HG03571 (cell line): Measurements from ENCODE around the gene ENTPD2.
"Not testable (repeated sequence)": the region's sequence is repeated elsewhere in the genome, so short reads cannot be mapped to it uniquely, and the experiment has no call there.

Experiments used
- ATAC-seq: cut with Tn5 transposase; IDR thresholded peaks from one replicate; pipeline ENCODE4 v1.9.1; 2021; ENCODE audit not compliant: unreplicated experiment

Gene ENTPD2

DNA sequence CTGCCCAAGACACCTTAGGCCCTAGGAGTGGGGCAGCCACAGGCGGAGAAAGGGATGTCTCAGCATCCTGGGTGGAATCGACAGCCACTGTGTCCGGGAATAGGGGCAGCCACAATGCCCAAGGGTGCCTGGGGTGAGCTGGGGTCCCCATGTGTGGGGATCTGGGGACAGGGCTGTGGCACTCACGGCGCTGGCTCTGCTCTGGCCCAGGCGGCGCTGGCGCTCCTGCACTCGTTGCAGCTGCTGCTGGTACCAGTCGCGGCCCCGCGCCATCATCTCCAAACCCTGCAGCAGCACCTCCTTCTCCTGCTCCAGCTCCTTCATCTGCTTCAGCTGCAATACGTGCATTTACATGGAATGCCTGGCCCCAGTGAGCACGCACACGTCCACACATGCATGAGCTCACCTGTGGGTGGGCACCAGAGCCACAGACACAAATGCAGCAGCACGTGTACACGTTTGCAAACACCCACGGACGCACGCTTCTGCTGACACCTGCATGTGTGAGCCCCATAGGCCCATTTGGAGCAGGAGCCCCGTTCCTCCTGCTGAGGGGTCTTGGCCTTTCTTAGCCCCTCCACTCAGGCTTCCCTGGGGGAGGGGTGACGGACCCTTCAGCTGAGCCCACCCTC lies 11.6 kb upstream of the ENTPD2 start:
- ATAC-seq, result no peak

DNA sequence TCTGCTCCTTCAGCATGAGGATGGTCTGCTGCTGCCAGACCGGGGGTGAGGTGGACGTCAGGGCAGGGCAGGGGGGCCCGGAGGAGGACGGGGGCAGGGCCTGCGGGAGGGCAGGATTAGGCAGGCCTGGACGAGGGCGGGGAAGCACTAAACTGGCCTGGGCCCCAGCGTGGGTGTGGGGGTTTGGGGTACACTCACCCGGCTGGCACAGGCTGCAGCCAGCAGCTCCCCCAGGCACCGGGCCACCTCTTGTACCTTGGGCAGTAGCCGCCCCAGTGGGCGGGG lies 11.0 kb upstream of the ENTPD2 start:
- no peak for ATAC-seq

DNA sequence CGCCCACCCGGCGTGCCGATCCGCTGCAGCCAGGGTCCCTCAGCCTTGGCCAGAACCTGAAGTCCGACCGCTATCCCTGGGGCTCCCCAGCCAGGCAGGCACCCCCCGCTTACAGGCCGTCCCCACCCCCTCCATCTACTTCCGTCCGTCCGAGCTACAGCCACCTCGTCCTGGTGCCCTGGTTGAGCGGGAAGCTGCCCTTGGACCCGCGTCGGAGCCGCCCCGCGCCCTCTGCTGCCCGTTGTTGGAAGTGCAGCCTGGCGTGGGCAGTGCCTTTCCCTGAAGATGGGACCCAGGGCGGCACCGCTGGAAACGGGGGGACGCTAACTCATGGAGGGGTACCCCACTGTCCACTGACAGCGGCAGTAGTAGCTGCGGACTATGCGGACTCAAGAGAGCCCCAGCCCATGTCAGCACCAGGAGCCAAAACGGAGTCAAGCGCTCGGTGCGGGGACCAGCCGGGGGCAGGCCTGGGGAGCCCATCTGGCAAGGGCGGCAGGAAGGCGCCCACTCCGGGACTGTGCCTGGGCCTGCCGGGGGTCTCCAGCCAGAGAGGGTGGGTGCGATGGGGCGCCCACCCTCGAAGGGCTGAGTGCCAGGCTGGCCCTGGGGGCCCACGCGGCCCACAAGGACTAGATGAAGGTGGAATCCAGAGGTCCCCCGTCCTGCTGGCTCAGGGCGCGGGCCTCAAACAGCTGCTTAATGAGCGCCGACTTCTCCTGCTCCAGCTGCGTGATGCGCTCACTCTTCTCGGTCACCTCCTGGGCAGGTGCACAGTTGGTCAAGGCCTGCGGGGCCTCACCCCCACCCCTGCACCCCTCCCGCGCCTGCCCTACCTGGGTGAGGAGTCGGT lies 10.4 kb upstream of the ENTPD2 start:
- no peak for ATAC-seq

GRCh38 chr9:137063311-137064026 lies 9.6 kb upstream of the ENTPD2 start:
- no peak for ATAC-seq

DNA sequence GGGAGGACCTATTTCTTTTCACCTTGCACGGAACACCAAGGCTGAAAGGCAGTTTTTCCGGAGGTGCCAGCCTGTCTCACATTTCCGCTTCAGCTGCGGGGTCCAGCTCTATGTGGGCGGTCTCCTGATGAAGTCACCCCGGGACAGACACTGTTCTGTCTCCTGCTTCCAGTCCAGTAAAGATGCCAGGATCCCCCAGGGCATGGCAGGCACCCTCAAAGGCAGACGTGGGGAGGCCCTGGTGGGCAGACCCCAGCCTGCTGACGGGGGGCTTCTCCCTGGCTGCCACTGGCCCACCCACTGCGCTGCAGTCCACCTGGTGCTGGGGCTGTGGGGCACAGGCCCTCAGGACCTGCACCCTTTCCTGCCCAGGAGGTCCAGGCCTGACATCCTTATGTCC lies 8.9 kb upstream of the ENTPD2 start:
- not testable (repeated sequence) for ATAC-seq

GRCh38 chr9:137062384-137062783 lies 8.5 kb upstream of the ENTPD2 start:
- ATAC-seq, result no peak

DNA sequence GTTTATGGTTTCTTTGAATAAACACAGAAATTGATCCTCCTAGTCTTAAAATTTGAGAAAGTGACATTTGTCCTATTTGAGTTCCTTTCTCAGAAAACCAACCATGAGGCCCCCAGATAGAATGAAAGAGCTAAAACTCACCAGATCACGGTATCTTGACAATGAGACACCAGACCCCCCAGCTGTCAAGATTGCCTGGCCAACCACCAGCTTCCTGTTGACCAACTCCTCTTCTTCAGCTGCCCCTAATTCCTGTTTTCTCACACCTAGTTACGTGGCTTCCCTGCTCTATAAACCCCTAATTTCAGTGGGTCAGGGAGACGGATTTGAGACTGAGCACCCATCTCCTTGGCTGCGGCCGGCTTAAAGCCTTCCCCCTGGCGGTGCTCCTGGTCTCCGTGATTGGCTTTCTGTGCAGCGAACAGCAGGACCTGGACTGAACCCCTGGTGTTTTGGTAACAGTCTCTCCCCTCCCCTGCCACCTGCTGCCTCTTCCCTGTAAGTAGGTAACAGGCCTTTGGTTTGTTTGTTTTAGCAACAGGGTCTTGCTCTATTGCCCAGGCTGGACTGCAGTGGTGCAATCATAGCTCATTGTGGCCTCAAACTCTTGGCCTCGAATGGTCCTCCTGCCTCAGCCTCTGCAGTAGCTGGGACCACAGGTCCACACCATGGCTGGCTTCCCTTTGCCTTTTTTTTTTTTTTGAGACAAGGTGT lies 4.8 kb upstream of the ENTPD2 start:
- no peak for ATAC-seq

GRCh38 chr9:137057545-137057944 lies 3.7 kb upstream of the ENTPD2 start:
- ATAC-seq, result no peak

DNA sequence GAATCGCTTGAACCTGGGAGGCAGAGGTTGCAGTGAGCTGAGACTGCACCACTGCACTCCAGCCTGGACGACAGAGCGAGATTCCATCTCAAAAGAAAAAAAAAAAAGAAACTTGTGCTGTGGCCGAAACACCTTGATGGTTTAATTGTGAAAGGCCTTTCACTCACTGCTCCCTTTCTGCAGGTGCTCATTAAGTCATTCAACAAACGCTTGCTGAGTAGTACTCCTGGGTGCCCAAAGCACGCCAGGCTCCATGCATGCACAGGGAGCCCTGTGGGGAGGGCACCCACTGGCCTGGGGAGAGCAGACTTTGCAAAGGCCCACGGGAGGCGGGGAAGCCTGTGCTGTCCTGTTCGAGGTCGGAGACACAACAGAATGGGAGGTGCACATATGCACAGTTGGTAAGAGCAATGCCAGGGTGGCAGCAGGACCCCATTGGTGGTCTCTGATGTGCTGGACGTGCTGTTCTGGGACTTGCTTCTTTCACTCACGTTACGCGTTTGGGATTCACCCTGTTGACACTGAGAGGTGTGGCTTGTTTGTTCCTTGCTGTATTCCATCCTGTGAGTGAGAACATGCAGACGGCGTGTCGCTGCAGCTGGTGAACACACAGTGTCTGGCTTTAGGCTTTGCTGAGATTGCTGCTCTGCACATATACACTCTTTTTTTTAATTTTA lies 3.0 kb upstream of the ENTPD2 start:
- ATAC-seq, result no peak

- ATAC-seq, result no peak
These were observed 1.8 kb upstream of the ENTPD2 start for GRCh38 chr9:137055385-137056364.

DNA sequence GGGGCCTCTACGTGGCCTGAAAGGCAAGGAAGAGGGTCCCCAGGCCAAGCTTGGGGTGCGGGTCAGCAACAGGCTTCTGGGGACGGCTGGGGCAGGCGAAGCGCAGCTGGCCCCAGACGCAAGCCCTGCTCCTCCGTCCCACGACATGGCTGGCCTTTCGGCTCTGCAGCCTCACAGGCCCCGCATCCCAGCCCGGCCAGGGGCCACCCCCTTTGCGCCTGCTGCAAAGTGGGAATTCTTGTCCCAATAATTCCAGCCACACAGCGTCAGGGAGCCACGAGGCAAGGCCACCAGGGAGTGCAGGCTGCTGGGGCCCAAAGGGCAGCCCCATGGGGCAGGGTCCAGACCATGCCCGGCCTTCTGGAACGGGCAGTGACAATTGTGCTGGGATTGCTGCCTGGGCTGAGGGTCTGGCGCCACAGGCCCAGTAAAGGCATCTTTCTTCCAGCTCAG lies 1.1 kb upstream of the ENTPD2 start:
- ATAC-seq, result no peak

- no peak for ATAC-seq
These were observed 590 bp downstream of the ENTPD2 start for GRCh38 chr9:137052998-137053943.

GRCh38 chr9:137052293-137052692 lies 1.6 kb downstream of the ENTPD2 start:
- no peak for ATAC-seq

- ATAC-seq, result no peak
These were observed 2.6 kb downstream of the ENTPD2 start for GRCh38 chr9:137051145-137051724.

GRCh38 chr9:137050570-137050969 lies 3.3 kb downstream of the ENTPD2 start:
- no peak for ATAC-seq

- no peak for ATAC-seq
These were observed 4.1 kb downstream of the ENTPD2 start for GRCh38 chr9:137049544-137050449.
